Mammary epithelial cell (primary cell): ENCODE data around the gene SHH.

Experiments used
- EZH2 ChIP-seq: IDR thresholded peaks from 2 replicates; pipeline ENCODE4 v1.6.1; 2012; ENCODE audit warnings: low read length, inconsistent platforms, borderline replicate concordance
- TF ChIP-seq, protein P1 (sequence below), 2 donors: IDR thresholded peaks in 1 of 2; conservative IDR thresholded peaks in 1 of 2; 2 replicates each; pipeline ENCODE4 v1.5.1; 2011 to 2012; ENCODE audit warnings: inconsistent platforms in 2 of 2, low read length in 2 of 2, mild to moderate bottlenecking in 2 of 2, control low read depth in 1 of 2, low read depth in 1 of 2; ENCODE audit not compliant: insufficient read depth in 1 of 2; ENCODE audit errors: extremely low read depth in 1 of 2

DNA sequence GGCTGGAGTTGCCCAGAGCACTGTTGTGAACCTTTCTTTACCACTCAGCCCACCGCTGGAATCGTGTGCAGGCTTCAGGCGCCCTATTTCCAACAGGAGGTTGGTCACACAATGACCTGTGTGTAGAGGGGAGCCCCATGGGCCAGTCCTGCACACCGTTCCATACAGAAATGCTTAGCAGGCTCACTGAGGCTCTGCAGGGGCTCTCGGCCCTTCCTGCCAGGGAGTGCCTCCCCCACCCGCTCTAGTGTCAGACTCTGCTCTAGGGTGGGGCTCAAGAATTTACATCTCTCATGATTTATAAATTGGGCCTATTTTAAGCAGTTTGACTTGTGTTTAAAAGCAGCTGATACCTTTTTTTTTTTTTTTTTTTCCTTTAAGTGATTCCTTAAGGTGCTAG is 42.0 kb downstream of the SHH start:
- no peak for TF ChIP-seq EZH2
- TF ChIP-seq, protein P1, sequence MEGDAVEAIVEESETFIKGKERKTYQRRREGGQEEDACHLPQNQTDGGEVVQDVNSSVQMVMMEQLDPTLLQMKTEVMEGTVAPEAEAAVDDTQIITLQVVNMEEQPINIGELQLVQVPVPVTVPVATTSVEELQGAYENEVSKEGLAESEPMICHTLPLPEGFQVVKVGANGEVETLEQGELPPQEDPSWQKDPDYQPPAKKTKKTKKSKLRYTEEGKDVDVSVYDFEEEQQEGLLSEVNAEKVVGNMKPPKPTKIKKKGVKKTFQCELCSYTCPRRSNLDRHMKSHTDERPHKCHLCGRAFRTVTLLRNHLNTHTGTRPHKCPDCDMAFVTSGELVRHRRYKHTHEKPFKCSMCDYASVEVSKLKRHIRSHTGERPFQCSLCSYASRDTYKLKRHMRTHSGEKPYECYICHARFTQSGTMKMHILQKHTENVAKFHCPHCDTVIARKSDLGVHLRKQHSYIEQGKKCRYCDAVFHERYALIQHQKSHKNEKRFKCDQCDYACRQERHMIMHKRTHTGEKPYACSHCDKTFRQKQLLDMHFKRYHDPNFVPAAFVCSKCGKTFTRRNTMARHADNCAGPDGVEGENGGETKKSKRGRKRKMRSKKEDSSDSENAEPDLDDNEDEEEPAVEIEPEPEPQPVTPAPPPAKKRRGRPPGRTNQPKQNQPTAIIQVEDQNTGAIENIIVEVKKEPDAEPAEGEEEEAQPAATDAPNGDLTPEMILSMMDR (conservative IDR thresholded peaks at IDR 0.05 in 1 of 2, IDR thresholded peaks at IDR 0.05 in 1 of 2; ENCODE audit: extremely low read depth in 1 of 2, insufficient read depth in 1 of 2, low read depth in 1 of 2, low read length in 2 of 2) = no peak
